NOMO-1 (cell line): ENCODE results near the gene PARD3.
A peak's percentile ranks its signal among the peaks of the same experiment; 100 is the strongest.

Experiments
- DNase-seq, 2 experiments: peaks; one replicate each; lab custom pipeline; 2025; ENCODE audit not compliant: unreplicated experiment in 2 of 2; lab: John Stamatoyannopoulos, UW

Gene PARD3

DNA sequence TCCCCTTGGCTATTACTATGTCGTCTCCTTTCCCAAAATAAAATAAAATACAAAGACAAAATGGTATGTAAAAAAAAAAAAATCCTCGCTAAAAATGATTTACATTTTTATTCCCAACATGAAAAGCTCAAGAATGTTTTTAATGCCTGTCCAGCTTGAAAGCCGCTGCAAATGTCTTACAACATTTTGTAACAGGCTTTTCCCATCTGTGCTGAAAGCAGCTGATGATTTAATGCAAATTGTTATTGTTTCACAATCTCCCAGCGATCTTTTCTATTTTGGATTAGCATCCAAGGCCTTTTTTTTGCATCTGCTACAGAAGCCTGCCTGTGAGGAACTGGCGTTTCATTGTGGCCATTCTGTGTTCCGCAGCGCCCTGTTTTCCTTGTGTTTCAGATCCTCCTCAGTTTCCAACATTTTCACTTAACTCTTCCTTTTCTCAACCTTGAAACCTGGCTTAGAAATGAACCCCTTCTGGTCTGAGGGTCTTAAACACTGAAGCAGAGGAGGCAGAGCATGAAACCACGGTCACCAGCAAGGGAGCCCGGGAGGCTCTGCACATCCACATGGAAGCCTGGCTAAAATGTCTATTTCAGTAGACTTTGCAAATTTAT is 712.1 kb downstream of the PARD3 start:
- peak; percentile 17 to 28 for DNase-seq

DNA sequence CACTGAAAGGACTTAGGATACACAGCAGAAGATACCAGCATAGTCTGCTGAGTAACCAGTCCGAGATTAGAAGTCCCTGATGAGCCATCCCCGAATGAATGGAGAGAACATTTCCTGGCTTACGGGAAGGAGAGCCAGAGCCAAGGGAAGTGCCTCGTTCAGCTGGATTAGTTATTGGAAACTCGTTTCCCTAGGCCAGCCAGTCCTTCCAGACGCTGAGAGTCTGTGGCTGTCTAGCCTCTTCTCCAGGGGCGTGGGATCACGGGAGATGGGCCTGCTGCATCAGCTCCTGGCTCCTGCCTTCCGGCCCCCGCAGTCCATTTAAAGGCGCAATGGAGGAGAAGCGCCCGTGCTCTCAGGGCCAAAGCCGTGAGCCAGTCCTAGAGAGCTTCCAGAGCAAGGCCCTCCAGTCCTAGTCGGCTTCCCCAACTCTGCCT is 712.8 kb downstream of the PARD3 start:
- DNase-seq: no peak

DNA sequence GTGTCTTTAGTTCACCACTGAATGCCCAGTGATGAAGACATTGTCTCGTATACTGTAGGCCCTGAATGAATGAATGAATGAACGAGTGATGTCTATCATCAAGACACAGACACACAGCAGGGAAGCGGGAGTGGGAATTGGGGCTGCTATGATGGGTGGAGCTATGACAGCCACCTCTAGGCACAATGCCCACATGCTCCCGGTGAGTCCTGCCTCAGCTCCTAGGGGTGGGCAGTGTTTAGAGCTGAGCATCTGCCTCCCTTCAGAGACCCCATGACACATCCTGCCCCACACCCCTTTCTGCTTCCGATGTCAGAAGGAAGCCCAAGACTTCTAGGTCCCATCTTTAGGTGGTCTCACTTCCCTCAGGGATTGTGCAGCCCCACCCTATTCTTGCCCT is 714.1 kb downstream of the PARD3 start:
- no peak for DNase-seq

DNA sequence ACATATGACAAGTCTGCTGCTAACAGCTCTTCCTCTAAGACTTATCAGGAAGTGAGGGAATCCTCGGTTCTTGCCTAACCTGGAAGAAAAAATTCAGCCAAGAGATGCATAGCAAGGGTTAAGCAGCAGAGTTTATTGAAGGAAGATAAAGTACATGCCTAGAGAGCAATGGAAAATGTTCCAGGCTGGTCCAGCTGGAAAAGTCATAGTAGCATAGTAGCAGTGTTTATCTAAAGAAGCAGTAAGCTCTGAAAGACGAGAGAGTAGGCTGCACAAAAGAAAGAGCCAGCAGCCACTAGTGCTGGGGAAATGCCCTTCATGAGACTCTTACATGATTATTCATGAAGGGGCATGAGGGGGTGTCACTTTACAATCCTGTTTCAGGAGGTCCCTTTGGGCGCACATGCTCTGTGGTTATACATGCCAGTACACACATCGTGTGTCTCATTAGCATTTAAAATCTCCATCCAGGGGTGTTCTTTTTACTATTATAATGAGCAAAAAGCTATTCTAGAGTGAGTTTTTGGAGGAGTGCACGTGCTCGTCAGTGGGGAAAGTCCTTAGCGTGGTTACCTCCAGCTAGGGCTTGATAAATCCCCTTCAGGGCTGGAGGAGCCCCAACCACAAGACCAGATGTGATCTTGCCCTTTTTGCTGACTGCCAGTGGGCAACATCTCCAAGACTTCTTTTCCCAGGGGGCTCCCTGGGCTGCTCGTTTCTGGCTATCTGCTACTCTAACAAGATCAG is 716.1 kb downstream of the PARD3 start:
- DNase-seq: no peak

DNA sequence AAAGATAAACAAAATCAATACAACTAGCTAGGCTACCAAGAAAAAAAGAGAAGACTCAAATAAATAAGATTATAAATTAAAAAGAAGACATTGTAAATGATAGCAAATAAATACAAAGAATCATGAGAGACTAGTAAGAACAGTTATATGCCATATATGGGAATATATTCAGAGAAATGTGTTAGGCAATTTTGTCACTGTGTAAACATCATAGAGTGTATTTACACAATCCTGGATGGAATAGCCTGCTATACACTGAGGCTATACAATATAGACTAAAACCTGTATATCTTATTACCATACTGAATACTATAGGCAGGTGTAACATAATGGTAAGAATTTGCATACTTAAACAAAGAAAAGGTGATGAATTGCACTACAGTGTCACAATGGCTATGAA is 717.4 kb downstream of the PARD3 start:
- no peak for DNase-seq

DNA sequence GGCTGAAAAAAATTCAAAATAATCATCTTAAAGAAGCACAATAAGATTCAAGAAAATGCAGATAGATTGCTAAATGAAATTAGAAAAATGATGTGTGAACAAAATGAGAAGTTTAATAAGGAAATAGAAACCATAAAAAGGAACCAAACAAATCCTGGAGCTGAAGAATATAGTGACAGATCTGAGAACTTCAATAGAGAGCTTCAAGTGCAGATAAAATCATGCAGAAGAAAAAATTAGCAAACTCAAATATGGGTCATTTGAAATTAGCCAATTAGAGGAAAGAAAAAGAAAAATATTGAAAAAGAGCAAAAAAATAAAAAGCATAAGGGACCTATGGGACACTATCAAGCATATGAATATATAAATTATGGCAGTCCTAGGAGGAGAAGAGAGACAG is 720.1 kb downstream of the PARD3 start:
- no peak for DNase-seq

DNA sequence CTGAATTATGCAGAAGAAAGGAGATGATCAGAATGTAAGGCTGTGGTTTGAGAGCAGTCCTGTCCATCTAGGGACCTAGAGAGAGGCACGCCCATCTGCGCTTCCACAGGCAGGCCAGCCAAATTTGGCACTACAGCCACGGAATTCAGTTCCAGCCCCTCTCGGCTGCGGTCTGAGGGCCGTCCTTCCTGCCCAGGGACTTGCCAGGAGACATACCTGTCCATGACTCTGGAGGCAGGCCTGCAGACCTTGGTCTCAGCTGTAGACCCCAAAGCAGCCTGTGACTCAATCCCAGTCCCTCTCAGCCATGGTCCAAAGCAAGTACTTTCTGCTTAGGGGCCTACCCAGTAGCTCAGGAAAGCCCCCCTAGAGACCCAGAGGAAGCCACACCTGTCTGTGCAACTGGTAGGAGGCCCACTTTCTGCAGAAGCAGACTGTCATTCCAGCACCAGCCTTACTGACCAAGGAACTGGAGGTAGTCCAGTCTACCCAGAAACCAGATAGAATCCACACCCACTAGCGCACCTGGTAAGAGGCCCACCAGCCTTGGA is 720.9 kb downstream of the PARD3 start:
- DNase-seq: no peak

DNA sequence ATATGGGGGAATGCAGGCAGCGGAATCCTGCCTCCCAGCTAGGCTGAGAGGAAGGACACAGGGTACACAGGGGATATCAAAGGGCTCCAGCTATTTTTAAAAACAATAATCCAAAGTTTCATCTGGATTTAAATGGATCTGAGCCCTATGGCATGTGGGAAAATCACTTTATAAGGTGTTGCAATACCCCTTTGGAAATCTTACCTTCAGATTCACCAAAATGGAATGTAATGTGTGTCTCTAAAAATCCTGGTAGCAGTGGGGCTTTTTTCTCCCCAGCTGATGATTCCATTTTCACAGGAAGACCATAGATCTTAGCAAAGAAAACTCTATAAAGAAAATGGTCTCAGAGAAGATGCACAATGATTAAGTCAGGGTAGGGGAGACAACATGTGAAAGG is 722.2 kb downstream of the PARD3 start:
- DNase-seq: no peak

DNA sequence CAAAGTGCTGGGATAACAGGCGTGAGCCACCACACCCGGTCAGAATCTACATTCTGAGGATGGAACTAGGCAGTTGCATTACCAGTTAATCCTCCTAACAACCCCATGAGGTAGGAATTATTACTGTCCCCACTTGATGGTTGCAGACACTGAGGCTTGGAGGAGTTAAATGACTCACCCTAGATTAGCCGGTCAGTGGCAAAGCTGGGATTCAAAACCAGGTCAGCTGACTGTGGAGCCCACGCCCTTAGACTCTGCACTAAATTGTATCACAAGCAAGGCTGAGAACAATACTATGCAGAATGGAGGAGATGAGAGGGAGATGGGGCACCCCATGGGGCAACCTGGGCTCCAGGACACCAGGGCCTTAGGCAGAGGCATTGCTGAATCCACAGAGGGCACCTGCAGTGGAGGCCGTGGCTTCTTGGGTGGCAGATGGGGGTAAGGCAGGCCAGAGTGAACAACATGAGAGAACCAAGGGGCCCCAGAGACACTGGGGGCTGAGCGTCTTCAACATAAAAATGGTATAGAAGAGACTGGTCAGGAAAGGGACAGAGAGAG is 723.4 kb downstream of the PARD3 start:
- DNase-seq: no peak

DNA sequence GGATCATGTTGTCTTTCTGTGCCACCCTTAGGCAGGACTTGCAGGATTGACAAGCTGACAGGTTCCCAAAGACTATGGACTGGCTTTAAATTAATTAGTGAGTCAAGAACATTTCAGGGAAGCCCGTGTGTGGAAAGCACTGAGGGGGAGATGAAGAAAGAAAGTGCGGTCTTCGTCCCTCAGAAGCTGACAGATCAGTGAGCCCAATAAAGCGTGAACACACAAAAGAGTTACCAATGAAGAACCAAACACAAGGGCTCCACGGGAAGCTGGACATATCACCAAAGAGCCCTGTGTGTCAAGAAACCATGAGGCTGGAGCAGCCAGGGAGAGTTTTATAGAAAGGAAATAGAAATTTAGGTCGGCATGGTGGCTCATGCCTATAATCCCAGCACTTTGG is 725.8 kb downstream of the PARD3 start:
- DNase-seq: no peak

DNA sequence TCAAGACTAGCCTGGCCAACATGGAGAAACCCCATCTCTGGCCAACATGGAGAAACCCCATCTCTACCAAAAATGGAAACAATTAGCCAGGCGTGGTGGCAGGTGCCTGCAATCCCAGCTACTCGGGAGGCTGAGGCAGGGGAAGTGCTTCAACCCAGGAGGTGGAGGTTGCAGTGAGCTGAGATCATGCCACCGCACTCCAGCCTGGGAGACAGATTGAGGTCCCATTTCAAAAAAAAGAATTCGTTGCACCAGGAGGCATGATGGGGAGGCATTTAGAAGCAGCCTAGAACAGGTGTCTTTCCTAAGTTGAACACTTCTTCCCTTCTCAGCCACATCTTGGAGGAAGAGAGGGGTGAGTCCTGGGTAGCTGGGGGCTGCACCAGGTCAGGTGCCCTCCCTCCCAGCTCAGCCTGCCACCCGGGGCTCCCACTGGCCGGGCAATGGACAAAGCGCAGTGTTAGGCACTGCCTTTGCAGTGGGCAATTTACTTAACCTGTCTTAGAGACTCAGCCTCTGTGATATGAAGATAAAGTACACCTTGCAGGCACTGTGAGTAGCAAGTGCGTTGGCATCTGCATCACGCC is 726.8 kb downstream of the PARD3 start:
- no peak for DNase-seq

DNA sequence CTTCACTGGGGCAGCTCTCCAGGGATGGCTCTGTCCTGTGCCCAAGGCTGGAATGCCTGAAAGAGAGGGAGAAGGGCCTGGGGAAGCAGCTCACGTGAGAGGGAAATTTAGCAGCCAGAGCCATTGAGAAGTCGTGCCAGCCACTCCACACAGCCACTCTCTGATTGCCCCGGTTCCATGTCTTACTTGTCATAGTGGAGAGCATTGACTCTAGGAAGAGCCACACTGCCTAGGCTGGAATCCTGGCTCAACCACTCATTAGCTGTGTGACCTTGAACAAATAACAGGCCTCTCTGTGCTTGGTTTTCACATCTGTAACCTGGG is 728.0 kb downstream of the PARD3 start:
- DNase-seq: no peak

DNA sequence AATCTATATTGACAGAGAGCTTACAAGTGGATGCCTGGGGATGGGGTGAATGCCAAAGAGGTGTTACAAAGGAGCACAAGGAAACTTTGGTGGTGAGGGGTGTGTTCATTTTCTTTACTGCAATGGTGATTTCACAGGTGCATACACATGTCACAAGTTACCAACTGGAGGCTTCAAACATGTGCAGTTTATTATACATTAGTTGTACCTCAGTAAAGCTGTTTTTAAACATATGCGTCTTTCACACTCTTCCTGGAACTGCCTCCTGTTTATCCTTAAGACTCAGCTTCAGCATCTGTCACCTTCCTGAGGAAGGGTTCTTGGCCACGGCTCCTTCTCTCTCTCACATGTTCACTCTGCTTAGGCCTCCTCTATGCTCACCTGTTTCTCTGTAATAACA is 731.5 kb downstream of the PARD3 start:
- no peak for DNase-seq

DNA sequence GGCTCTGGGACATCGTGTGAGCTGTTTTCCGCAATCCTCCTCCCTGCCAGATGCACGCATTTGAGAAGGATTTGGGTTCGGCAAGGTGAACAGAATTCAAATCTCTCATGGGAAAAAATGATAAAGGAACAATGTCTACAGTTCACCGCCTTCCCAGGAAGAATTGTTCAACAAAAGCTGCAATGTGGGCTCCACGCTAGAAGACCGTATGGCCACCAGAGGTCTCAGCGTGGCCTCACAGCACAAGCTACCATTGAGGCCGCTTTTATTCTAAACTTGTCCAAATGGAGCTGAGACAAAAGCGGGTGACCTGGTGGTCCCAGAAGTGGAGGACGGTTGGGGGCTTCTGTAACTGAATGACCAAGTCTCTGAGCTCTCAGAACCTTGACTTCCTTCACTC is 733.1 kb downstream of the PARD3 start:
- no peak for DNase-seq

DNA sequence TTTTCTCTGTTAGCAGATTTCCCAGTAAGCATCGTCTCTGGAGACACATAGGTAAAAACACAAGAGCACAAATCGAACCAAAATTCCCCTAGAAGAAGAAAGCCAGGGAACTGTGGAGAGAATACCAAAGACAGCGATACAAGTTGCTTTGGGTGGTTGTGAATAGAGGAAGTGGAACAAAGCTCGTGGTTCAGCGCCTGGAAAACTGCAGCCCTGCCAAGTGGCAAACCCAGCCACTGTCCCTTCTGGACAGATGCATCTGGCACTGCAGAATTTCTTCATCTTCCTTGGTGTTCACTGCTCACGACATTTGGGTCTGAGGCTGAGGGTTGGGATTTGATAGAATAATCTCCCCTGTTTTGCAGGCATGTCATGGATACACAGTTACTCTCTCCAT is 733.8 kb downstream of the PARD3 start:
- peak in 1 of 2 experiments; percentile 7 for DNase-seq

DNA sequence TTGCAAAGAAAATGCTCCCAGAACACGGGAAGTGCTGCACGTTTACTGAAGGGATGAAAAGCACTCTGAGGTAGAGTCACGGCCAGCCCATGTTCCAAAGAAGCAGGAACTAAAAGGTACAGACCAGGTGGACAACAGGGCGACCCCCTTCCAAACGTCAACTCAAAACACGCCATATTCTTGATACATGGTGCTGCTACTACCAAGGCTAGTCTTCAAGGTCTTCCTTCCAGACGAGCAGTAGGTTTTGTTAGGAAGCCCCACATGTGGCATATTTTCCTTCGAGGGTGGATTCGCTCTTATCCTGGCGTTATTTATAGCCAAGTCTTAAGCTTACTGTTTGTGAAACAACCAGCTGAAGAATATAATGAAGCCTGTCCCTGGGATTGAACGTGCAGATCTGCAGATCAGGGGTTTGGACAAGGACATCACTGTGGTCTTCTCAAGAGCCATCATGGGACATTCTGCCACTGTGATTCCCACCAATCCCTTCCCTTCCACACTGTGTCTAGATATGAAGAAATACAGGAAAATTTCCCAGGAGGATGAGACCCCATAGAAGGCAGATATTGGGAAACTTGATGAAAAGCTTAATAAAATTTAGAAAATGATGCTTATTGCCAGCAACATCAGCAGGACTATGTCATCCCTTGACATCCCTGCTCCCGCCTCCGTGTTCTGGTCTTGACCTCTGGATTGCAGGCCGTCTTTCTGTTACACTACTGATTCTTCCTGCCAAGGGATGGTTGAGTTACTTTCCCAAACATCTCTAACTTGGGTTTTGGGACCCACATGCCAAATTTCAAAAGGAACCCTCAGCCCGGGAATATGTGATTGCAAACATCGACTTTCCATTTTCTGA is 734.4 kb downstream of the PARD3 start:
- no peak for DNase-seq

DNA sequence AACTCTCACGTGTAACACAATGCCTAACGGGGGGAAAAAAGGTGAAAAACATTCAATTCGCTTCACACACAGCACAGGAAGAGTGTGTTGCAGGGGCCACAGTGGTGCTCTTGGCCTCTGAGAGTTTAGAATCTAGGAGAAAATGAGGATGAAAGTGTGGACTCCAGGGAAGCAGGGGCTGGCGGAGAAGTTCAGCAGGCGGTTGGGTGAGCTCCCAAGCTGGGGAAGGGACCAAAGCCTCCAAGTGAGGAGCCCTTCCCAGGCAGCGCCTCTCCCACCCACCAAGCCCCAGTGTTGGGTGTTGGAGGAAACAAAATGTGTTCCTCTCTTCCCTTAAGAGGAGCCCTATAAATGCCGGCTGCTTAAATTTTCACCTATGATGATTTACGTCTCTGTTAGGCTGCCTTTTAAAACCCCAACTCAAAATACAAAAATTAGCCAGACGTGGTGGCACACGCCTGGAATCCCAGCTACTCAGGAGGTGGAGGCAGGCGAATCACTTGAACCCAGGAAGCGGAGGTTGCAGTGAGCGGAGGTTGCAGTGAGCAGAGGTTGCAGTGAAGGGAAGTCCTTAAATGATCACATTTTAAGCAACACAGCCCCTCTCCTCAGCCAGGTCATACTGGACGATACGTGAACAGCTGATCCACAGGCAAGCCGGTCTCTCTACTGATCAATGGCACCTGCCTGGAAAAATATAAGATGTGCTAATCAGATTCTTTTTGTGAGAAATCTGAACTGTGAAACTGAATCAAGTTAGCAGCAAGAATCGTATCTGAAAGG is 735.2 kb downstream of the PARD3 start:
- DNase-seq: no peak

DNA sequence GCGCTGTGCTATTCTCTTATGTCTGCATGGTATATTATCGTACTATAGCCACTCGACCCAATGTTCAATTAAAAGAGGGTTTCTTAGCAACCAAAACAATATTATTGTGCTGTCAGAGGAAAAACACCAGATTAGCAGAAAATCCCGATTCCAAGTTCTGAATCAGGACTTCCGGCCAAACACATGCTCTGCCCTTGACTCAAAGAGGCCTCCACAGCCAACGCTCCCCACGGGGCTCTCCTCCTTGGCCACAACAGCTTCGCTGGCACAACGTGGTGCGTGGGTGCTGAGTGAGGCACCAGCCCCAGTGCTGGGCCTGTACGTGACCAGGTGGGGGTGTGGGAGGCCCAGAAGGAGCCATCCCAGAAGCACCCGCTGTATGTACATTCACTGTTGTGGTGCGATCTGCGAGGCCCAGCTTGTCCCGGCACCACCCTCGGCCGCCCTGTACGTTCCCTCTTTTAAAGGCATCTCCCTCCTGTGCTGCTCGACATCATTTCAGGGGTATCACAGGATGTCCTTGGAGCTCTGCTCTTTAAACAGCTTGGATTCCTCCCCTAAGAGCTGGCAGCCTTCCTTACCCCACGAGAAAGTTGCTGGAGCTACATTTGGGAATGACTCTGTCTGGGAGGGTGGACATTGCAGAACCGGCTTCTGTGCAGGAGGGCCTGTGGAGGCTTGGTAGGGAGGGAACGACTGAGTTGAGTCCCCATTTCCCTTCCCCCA is 736.2 kb downstream of the PARD3 start:
- DNase-seq: no peak

DNA sequence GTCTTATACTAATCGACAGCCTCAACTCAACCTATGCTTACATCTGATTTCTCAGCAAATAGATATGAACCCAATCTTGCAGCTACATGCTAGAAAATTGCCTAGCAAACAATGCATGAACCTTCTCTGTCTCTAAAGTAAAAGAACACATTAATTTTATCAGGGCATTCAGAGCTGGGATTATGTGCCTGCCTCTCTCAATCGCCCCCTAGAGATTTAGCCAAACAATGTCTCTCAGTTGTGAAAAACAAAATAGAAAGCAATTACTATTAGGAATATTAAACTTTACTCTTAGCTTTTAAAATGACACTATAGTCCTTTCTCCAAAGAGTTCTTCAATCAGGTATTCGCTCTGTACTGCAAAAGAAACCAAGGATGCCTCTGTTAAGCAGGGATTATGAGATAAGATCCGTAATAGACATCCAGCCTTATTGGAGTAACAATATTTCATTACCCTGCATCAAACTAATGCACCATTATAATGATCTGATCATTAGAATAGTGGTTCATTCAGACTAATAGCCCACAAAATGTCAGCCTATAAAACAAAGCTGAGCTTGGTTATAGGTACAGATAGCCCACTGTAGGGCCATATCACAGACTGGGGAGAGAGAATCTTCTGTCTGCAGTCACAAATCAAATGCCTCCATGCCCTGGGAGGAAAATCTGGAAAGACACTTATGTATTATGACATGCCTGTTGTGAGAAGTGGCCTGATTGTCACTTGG is 736.9 kb downstream of the PARD3 start:
- DNase-seq: no peak
